ENCODE measurements around the gene RPS23. TPM values are rescaled to one million over a fixed set of nuclear protein-coding genes. Genes with fewer than 3 reads are reported as not detected.
"Not testable (repeated sequence)": the region's sequence is repeated elsewhere in the genome, so short reads cannot be mapped to it uniquely, and the experiment has no call there.

RPS23 gene
- total RNA-seq, 1 experiment from 2014 or later, result 7,701 TPM

DNA sequence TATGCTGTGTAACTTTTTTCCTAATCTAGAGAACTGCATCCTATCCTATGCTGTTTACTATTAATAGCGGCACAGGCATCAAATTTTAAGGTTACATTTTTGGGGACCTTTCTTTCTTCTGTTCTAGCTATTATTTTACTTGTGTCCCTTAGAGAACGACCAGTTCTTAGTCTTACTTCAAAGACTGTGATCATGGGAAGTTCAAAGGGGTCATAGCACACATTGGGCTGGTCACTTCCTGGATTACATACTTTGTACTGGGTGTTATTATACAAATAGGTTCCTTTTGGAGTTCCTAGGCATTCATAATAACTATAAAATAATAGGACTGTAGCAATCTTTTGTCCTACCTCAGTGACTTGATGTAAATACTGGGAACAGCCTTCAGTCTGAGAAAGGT, 8.8 kb downstream of the RPS23 start:
- not testable (repeated sequence) for H3K9me3 ChIP-seq, H3K4me3 ChIP-seq, H3K27me3 ChIP-seq, DNase-seq
- H3K36me3 ChIP-seq, result peaks cover 54% of the 10 kb centered on the region

DNA sequence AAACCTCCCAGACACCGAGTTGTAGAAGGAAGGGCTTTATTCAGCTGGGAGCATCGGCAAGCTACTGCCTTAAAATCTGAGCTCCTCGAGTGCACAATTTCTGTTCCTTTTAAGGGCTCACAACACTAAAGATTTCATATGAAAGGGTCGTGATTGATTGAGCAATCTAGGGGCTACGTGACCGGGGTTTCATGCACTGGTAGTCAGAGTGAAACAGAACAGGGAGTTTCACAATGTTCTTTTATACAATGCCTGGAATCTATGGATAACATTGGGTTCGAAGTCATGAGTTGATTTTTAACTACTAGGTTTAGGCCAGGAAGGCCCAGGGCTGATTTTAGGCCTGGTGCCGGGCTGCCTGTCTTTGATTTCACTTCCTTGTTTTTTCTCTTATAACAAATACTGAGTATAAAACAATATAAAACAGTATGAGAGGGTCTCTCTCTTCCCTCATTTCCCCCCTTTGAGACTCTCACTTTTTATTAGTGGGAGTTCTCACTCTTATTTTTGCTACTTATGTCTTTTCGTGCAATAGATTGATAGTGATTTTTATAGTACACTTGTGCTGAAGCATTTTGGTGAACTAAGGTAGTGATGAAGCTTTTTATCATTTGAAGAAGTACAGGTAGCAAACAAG, 10.7 kb downstream of the RPS23 start:
- DNase-seq, H3K27me3 ChIP-seq, H3K4me3 ChIP-seq, H3K9me3 ChIP-seq: not testable (repeated sequence)
- peaks cover 37% of the 10 kb centered on the region for H3K36me3 ChIP-seq

DNA sequence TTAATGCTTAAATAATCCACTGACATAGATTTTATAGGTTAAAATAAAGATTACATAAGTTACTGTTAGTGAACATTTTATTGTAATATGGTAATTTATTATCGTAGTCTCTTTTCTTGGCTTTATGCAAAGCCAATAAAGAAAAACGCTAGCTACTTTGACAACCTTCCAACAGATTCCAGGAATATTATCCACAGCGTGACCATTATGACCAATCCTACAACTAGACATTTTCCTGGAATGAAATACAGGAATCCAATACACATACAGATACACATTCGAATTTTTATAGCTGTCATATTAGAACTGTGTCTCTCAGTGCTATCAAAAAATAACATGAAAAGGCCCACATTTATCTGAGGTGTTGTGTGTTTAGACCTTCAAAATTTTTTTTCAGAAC, 13.1 kb downstream of the RPS23 start:
- Histone ChIP-seq H3K27me3 (no peaks in the 10 kb centered on the region), H3K9me3 (no peaks in the 10 kb centered on the region), H3K4me3 (no peak overlapping the region), H3K36me3 (peaks cover 25% of the 10 kb centered on the region)
- no peak for DNase-seq

DNA sequence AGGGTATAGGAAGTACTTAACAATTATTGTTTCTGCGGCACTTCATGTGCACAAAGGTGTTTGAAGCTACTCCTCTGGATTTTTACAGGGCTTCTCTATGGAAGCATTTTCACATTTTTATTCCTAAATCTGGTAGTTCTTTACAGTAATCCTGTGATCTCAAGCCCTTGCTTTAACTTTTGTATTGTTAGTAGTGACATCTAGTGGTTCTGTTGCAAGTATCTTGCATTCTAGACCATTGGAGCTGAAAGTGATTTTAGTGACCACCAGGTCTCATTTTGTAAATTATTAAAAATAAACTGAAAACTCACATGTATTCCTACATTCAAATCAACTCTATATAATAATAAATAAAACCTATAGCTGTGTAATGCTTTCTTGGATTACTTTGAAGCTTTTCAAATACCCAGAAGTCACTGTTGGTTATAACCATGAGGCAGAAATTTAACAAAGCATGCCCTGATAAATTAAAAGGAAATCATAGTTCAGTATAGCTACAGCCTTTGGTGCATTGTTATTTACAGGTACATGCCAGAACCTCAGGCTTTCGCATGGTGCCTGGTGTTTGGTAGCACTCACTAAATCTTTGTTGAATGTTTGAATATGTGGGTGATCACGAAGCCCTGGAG, 18.9 kb downstream of the RPS23 start:
- Histone ChIP-seq H3K27me3 (no peaks in the 10 kb centered on the region), H3K4me3 (no peak overlapping the region), H3K9me3 (no peaks in the 10 kb centered on the region), H3K36me3 (no peaks in the 10 kb centered on the region)
- DNase-seq, result no peak

DNA sequence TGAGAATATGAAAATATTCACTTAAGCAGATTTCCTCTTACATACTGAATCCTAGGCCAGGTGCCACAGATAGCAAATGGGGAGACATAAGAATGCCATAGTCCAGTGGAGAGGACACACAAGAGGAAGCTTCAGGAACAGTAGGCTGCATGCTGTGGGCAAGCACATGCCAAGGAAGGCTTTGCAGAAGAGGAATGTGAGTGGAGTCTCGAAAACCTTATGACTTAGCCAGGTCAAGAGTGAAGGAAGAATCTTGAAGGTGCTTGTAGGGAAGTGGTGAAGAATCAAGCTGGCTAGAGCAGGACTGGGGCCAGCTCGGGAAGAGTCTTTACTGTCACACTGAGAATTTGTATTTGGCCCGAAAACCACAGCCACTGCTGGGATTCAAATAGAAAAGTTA, 20.4 kb downstream of the RPS23 start:
- DNase-seq, result no peak
- no peaks in the 10 kb centered on the region for H3K36me3 ChIP-seq
- no peaks in the 10 kb centered on the region for H3K9me3 ChIP-seq
- no peaks in the 10 kb centered on the region for H3K27me3 ChIP-seq
- no peak overlapping the region for H3K4me3 ChIP-seq

DNA sequence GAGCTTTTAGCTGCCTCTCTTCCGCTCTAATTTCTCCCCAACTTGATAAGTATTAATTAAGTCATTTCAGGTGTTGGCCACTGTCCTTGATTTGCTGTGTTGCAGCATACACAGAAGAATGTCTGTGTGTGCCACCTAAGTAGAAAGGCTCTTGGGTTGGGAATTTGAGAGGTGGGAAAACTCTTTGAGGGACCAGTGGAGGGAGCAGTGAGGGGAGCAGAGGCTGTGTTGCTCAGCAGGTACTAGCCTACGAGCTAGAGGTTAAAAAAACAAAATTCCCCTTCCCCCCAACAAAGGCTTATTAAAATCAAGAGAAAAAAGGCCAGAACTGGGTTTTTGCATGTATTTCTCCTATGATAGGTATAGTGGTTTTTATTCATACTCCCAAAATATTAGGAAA, 20.9 kb downstream of the RPS23 start:
- H3K36me3 ChIP-seq, result no peaks in the 10 kb centered on the region
- no peak for DNase-seq
- no peaks in the 10 kb centered on the region for H3K27me3 ChIP-seq
- no peak overlapping the region for H3K4me3 ChIP-seq
- H3K9me3 ChIP-seq, result no peaks in the 10 kb centered on the region

DNA sequence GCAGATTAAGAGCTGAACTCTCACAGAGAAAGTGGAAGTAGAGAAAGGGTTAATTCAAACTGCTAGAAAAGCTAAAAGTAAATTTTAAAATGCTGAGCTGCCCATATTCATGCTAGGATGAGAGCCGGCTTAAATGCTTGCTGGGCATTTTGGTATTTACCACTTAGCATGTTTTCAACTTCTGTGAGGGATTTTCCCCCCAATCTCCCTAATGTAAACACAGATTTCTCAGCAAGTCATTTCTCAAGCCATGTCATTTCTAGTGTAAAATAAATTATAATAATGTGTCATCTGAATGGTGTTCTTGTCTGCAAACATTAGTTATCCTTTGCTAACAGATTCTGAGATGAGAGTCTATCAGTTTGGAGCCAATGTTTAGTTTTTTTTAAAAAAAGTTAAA, 22.3 kb downstream of the RPS23 start:
- Histone ChIP-seq H3K4me3 (no peak overlapping the region), H3K27me3 (no peaks in the 10 kb centered on the region), H3K9me3 (no peaks in the 10 kb centered on the region), H3K36me3 (no peaks in the 10 kb centered on the region)
- no peak for DNase-seq

DNA sequence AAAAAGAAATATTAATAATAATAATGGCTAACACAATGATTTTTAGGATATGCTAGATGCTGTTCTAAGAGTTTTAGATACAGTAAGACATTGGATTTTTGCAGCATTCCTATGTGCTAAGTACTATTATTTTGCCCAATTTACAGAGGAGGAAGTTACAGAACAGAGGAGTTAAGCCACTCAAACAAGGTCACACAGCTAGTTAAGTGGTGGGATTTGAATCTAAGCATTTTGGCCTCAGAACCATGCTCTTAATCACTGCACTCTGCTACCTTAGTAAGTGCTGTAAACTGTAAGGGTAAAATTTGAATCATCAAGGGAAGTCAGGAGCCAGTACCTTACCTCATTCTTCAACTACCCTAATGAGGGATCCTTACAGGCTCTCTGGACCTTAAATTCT, 25.4 kb downstream of the RPS23 start:
- Histone ChIP-seq H3K9me3 (0 out of 2 replicates have a peak, but pooled peaks cover under 1% of the 10 kb centered on the region), H3K4me3 (no peak overlapping the region), H3K36me3 (no peaks in the 10 kb centered on the region), H3K27me3 (no peaks in the 10 kb centered on the region)
- no peak for DNase-seq

DNA sequence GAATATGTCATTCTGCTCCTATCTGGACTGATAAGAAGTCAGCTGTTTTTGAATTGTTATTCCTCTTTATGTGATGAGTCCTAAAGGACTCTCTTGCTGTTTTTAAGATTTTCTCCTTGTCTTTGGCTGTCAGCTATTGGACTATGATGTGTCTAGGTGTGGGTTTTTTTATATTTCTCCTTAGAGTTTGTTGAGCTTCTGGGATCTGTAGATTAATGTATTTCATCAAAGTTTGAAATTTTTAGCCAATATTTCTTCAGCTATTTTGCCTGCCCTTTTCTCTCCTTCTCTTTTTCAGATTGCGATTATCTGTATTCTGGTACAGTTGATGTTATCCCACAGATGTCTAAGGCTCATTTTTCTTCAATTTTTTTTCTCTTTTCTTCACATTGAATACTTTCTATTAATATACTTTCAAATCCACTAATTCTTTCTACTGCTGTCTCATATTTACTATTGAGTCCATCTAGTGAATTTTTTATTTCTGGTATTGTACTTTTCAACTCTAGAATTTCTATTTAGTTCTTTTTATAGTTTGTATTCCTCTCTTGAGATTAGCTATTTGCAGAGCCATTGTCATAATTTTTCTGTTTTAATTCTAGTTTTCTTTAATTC, 31.1 kb downstream of the RPS23 start:
- Histone ChIP-seq H3K36me3 (no peaks in the 10 kb centered on the region), H3K4me3 (no peak overlapping the region), H3K9me3 (peaks cover 13% of the 10 kb centered on the region), H3K27me3 (no peaks in the 10 kb centered on the region)
- no peak for DNase-seq

DNA sequence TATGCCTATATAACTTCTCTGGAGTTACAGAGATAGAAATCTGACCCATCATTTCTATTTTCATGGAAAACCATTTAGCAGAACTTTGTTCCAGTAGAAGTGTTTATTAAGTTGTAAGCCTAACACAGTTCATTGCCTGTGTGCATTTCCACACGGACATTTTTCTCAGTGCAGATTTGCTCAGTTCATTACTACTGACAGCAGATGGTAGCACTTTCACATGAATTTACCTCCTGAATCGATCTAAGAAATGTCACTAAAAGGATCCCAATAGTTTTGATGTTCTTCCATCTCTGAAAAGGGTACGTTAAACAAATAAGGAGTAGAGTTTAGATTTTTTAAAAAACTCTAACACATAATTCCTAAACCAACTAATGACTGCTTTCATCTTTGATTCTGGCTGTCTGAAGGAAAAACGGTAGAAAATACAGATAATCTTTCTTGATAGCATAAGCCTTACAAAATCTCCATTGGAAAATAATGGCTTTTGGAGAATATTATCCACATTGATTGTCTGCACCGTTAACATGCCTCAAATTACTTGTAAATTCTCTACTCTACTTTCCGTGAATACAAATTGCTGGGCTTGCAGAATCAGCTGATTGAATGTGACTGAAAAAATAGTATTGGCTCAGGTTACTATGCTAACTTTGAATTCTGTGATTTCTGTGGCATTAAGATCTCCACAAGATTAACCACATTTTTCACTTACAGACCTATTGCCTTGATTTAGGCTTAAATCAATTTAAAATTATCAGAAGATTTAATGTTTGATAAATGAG, 33.1 kb downstream of the RPS23 start:
- no peaks in the 10 kb centered on the region for H3K36me3 ChIP-seq
- peaks cover 13% of the 10 kb centered on the region for H3K9me3 ChIP-seq
- no peak overlapping the region for H3K4me3 ChIP-seq
- no peaks in the 10 kb centered on the region for H3K27me3 ChIP-seq
- DNase-seq, result no peak

DNA sequence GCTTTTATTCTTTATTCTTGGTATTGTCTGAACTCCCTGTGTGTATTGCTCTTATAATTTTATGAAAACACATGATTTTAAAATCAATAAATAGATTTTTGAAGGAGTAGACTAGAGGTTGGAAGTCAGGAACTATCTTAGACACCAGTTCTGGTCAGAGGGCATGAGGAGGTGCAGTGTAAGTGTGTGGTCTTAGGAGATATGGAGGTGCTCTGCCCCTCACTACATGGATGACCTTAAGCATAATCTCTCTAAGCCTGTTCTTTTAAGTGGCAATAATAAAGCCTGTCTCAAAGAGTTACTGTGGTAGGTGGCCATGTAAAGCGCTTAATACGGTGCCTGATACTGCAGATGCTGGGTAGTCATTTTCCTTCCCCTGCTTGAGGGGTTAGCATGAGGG, 34.0 kb downstream of the RPS23 start:
- no peaks in the 10 kb centered on the region for H3K27me3 ChIP-seq
- no peak overlapping the region for H3K4me3 ChIP-seq
- DNase-seq, result no peak
- peaks cover 13% of the 10 kb centered on the region for H3K9me3 ChIP-seq
- H3K36me3 ChIP-seq, result no peaks in the 10 kb centered on the region

DNA sequence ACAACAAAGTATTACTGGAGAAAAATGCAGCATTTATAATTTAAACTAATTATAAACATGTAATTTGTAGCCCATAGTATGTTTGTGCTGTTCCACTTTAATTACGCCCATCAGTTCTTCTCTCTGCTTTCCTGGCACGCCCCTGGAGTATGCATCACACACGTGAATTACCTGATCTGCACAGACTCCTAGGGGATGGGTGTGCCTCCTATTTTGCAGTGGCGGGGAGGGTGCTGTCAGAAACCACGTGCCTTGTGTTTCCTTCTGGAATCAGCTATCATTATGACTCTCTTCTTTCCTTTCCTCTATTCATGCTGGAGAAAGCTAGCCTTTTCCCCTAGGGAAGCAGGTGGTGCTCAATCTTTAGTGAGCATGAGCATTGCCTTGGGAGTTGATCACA, 43.3 kb downstream of the RPS23 start:
- Histone ChIP-seq H3K27me3 (no peaks in the 10 kb centered on the region), H3K4me3 (no peak overlapping the region), H3K9me3 (no peaks in the 10 kb centered on the region), H3K36me3 (no peaks in the 10 kb centered on the region)
- no peak for DNase-seq

DNA sequence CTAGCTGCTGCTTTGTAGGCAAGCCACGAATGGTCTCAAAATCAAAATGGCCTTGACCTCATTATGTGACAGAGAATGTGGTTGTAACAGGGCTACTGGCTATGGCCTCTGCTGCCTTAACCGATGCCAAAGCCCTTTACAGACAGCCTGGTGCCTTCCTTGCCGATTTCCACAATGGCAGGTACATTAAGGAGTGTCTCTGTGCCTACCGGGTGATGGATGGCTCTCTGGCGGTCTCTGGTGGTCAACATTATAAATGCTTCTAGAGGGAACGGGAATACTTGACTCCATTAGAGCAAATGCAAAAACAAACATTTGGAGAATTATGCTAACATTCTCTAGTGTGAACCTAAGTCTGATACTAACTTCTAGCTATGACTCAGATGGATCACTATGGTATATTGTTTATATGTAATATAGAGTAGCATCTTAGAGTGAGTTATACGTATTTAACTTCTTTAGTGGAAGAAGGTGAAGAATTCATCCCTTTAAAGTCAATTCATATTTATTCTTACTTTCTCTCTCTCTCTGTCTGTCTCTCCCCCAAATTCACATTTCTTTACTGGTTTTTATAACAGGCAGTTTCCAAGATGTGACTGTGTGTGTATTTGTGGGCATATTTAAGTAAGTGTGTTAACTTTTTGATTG, 52.5 kb downstream of the RPS23 start:
- Histone ChIP-seq H3K4me3 (no peak overlapping the region), H3K27me3 (no peaks in the 10 kb centered on the region), H3K9me3 (no peaks in the 10 kb centered on the region), H3K36me3 (no peaks in the 10 kb centered on the region)
- peak; percentile 62 for DNase-seq

All from MG63 (cell line).